ENCODE data around the gene TXNL4A. TPM values are rescaled to one million over a fixed set of nuclear protein-coding genes. Genes with fewer than 3 reads are reported as not detected.

TXNL4A gene
- total and polyA plus RNA-seq, 2 experiments from 2014 or later, result 71.9 to 227 TPM

- H4K20me1 ChIP-seq (ENCODE audit: insufficient read depth, poor library complexity, severe bottlenecking), result peaks cover 6% of the 10 kb centered on the region
- H3K4me3 ChIP-seq, result no peak overlapping the region
- 91% methylated on average over 29 of the region's 30 CpGs for WGBS (ENCODE audit: low lambda C conversion rate, missing lambda C conversion rate)
- H3K27ac ChIP-seq, result peak overlapping the region; percentile 31
- no peaks in the 10 kb centered on the region for H3K27me3 ChIP-seq
- no peaks in the 10 kb centered on the region for H3K36me3 ChIP-seq (replicated peaks; ENCODE audit: insufficient read depth, low read depth)
- no peak overlapping the region for H2AFZ ChIP-seq
- no peak for DNase-seq (ENCODE audit: low spot score)
- TF ChIP-seq EZH2phosphoT487 (IDR thresholded peaks at IDR 0.05; ENCODE audit: low read depth, severe bottlenecking, unreplicated experiment) (no peak), EZH2 (IDR thresholded peaks at IDR 0.05; ENCODE audit: borderline replicate concordance) (no peak), CTCF (IDR thresholded peaks at IDR 0.05; ENCODE audit: poor library complexity) (no peak)
- no peaks in the 10 kb centered on the region for H3K9me2 ChIP-seq (replicated peaks; ENCODE audit: insufficient read depth)
- H3K9me3 ChIP-seq (ENCODE audit: low read depth), result no peaks in the 10 kb centered on the region
- H3K4me2 ChIP-seq, result no peak overlapping the region
- peaks cover 20% of the 10 kb centered on the region for H3K4me1 ChIP-seq (ENCODE audit: insufficient read depth)
- peaks cover 18% of the 10 kb centered on the region for H3K79me2 ChIP-seq
Observed at GRCh38 chr18:79962835-79963657, 25.3 kb downstream of the TXNL4A start.

- peaks cover 20% of the 10 kb centered on the region for H3K4me1 ChIP-seq (ENCODE audit: insufficient read depth)
- no peaks in the 10 kb centered on the region for H3K9me2 ChIP-seq (replicated peaks; ENCODE audit: insufficient read depth)
- no peaks in the 10 kb centered on the region for H3K36me3 ChIP-seq (replicated peaks; ENCODE audit: insufficient read depth, low read depth)
- 62% methylated on average over 10 of the region's 10 CpGs for WGBS (ENCODE audit: low lambda C conversion rate, missing lambda C conversion rate)
- peak overlapping the region; percentile 31 for H3K27ac ChIP-seq
- peaks cover 10% of the 10 kb centered on the region for H3K79me2 ChIP-seq
- no peak overlapping the region for H3K4me3 ChIP-seq
- H3K27me3 ChIP-seq, result no peaks in the 10 kb centered on the region
- no peak overlapping the region for H3K4me2 ChIP-seq
- no peak overlapping the region for H2AFZ ChIP-seq
- no peaks in the 10 kb centered on the region for H4K20me1 ChIP-seq (ENCODE audit: insufficient read depth, poor library complexity, severe bottlenecking)
- TF ChIP-seq EZH2 (IDR thresholded peaks at IDR 0.05; ENCODE audit: borderline replicate concordance) (no peak), CTCF (IDR thresholded peaks at IDR 0.05; ENCODE audit: poor library complexity) (no peak), EZH2phosphoT487 (IDR thresholded peaks at IDR 0.05; ENCODE audit: low read depth, severe bottlenecking, unreplicated experiment) (no peak)
- no peaks in the 10 kb centered on the region for H3K9me3 ChIP-seq (ENCODE audit: low read depth)
- DNase-seq (ENCODE audit: low spot score), result peak; percentile 43
Observed at GRCh38 chr18:79962311-79962710, 26.1 kb downstream of the TXNL4A start.

GRCh38 chr18:79961527-79962291 lies 26.7 kb downstream of the TXNL4A start:
- H3K27ac ChIP-seq, result peak overlapping the region; percentile 76

More at GRCh38 chr18:79961527-79962291, 26.7 kb downstream of the TXNL4A start:
- no peak for DNase-seq (ENCODE audit: low spot score)
- no peaks in the 10 kb centered on the region for H3K9me3 ChIP-seq (ENCODE audit: low read depth)
- peaks cover 7% of the 10 kb centered on the region for H3K79me2 ChIP-seq
- 81% methylated on average over 29 of the region's 29 CpGs for WGBS (ENCODE audit: low lambda C conversion rate, missing lambda C conversion rate)
- H3K4me1 ChIP-seq (ENCODE audit: insufficient read depth), result peaks cover 20% of the 10 kb centered on the region
- no peak overlapping the region for H3K4me3 ChIP-seq
- no peak overlapping the region for H2AFZ ChIP-seq
- no peaks in the 10 kb centered on the region for H3K27me3 ChIP-seq
- no peaks in the 10 kb centered on the region for H4K20me1 ChIP-seq (ENCODE audit: insufficient read depth, poor library complexity, severe bottlenecking)
- H3K4me2 ChIP-seq, result no peak overlapping the region
- TF ChIP-seq EZH2 (IDR thresholded peaks at IDR 0.05; ENCODE audit: borderline replicate concordance) (no peak), CTCF (IDR thresholded peaks at IDR 0.05; ENCODE audit: poor library complexity) (no peak), EZH2phosphoT487 (IDR thresholded peaks at IDR 0.05; ENCODE audit: low read depth, severe bottlenecking, unreplicated experiment) (no peak)
- no peaks in the 10 kb centered on the region for H3K36me3 ChIP-seq (replicated peaks; ENCODE audit: insufficient read depth, low read depth)
- no peaks in the 10 kb centered on the region for H3K9me2 ChIP-seq (replicated peaks; ENCODE audit: insufficient read depth)

Measured in hepatocyte (in vitro differentiated cells).